ENCODE results near the gene LGMN.
"Not testable (repeated sequence)": the region's sequence is repeated elsewhere in the genome, so short reads cannot be mapped to it uniquely, and the experiment has no call there.

The LGMN gene

DNA sequence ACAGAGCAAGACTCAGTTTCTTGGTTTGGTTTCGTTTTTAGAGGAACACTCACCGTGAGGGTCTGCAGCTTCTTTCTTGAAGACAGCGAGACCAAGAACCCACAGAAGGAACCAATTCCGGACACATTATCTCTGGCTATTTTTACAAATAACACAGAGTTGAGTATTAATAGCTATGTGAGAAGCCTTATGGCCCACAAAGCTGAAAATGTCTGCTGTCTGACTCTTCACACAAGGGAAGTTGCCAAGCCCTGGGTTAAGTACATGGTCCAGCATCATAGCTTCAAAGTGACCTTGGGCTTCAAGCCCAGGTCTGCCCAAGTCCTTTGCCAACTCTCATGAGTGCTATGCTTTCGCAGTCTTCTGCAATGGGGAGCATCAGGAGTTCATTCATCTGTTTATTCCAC, 2.6 kb upstream of the LGMN start:
- no peak for DNase-seq
- WGBS: 79% methylated on average over 1 of the region's 5 CpGs

DNA sequence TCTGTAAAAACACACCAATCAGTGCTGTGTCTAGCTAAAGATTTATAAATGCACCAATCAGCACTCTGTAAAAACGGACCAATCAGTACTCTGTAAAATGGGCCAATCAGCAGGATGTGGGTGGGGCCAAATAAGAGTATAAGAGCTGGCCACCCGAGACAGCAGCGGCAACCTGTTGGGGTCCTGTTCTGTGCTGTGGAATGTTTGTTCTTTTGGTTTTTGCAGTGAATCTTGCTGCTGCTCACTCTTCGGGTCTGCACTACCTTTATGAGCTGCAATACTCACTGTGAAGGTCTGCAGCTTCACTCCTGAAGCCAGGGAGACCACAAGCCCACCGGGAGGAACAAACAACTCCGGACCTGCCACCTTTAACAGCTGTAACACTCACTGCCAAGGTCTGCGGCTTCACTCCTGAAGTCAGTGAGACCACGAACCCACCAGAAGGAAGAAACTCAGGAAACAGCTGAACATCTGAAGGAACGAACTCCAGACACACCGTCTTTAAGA, 1.8 kb upstream of the LGMN start:
- H3K9ac ChIP-seq (ENCODE audit: low read length); H3K23ac ChIP-seq (ENCODE audit: low read length in 2 of 2); H2BK5ac ChIP-seq (ENCODE audit: low read depth, low read length, poor library complexity, severe bottlenecking); H3K27ac ChIP-seq (ENCODE audit: low read length, poor library complexity, severe bottlenecking); H3K36me3 ChIP-seq (ENCODE audit: control insufficient read depth in 1 of 2, insufficient read depth in 2 of 2, low read depth in 1 of 2, low read length in 2 of 2); H3K9me3 ChIP-seq (ENCODE audit: control insufficient read depth, low read length); H3K79me1 ChIP-seq (replicated peaks; ENCODE audit: low read length, poor library complexity, severe bottlenecking); H2BK12ac ChIP-seq (ENCODE audit: low read length in 2 of 2); H3K4me1 ChIP-seq (ENCODE audit: control insufficient read depth, insufficient read depth, low read depth, low read length); H3K4me2 ChIP-seq (ENCODE audit: low read length, poor library complexity, severe bottlenecking); H3K4me3 ChIP-seq (ENCODE audit: insufficient read depth in 1 of 2, low read depth in 1 of 2, low read length in 2 of 2); H2BK120ac ChIP-seq (ENCODE audit: low read depth, low read length); H3K4ac ChIP-seq (ENCODE audit: low read depth in 1 of 2, low read length in 2 of 2); H3K14ac ChIP-seq (ENCODE audit: low read length in 2 of 2); H4K8ac ChIP-seq (ENCODE audit: low read length); H2AK5ac ChIP-seq (ENCODE audit: low read length, severe bottlenecking); H4K91ac ChIP-seq (ENCODE audit: low read length); DNase-seq; H3K18ac ChIP-seq (ENCODE audit: low read depth in 1 of 2, low read length in 2 of 2); H2AFZ ChIP-seq (ENCODE audit: low read depth, low read length); H2BK15ac ChIP-seq (ENCODE audit: low read depth, poor library complexity, severe bottlenecking): not testable (repeated sequence)
- peaks cover 10 to 14% of the 10 kb centered on the region in 2 experiments for H3K27me3 ChIP-seq (ENCODE audit: control insufficient read depth in 1 of 2, insufficient read depth in 1 of 2, low read length in 2 of 2)
- WGBS: 88% methylated on average over 10 of the region's 10 CpGs

More for the DNA sequence above, 2.6 kb upstream of the LGMN start:
- no peaks in the 10 kb centered on the region for H3K36me3 ChIP-seq (ENCODE audit: control insufficient read depth in 1 of 2, insufficient read depth in 2 of 2, low read depth in 1 of 2, low read length in 2 of 2)
- no peak overlapping the region for H3K4me2 ChIP-seq (ENCODE audit: low read length, poor library complexity, severe bottlenecking)
- peaks cover 2% of the 10 kb centered on the region for H3K79me1 ChIP-seq (replicated peaks; ENCODE audit: low read length, poor library complexity, severe bottlenecking)
- no peaks in the 10 kb centered on the region for H3K9me3 ChIP-seq (ENCODE audit: control insufficient read depth, low read length)
- no peak overlapping the region for H2BK12ac ChIP-seq (ENCODE audit: low read length in 2 of 2)
- no peak overlapping the region for H3K9ac ChIP-seq (ENCODE audit: low read length)
- no peak overlapping the region for H4K8ac ChIP-seq (ENCODE audit: low read length)
- no peak overlapping the region for H3K18ac ChIP-seq (ENCODE audit: low read depth in 1 of 2, low read length in 2 of 2)
- peak overlapping the region in 1 of 2 experiments; percentile 36 for H3K23ac ChIP-seq (ENCODE audit: low read length in 2 of 2)
- no peak overlapping the region for H2BK120ac ChIP-seq (ENCODE audit: low read depth, low read length)
- H3K4me3 ChIP-seq (ENCODE audit: insufficient read depth in 1 of 2, low read depth in 1 of 2, low read length in 2 of 2): no peak overlapping the region
- peaks cover 4% of the 10 kb centered on the region for H3K4me1 ChIP-seq (ENCODE audit: control insufficient read depth, insufficient read depth, low read depth, low read length)
- no peak overlapping the region for H3K4ac ChIP-seq (ENCODE audit: low read depth in 1 of 2, low read length in 2 of 2)
- no peak overlapping the region for H2AFZ ChIP-seq (ENCODE audit: low read depth, low read length)
- H2BK15ac ChIP-seq (ENCODE audit: low read depth, poor library complexity, severe bottlenecking): no peak overlapping the region
- H3K27me3 ChIP-seq (ENCODE audit: control insufficient read depth in 1 of 2, insufficient read depth in 1 of 2, low read length in 2 of 2): peaks cover 10 to 14% of the 10 kb centered on the region in 2 experiments
- H4K91ac ChIP-seq (ENCODE audit: low read length): no peak overlapping the region
- no peak overlapping the region for H3K27ac ChIP-seq (ENCODE audit: low read length, poor library complexity, severe bottlenecking)
- no peak overlapping the region for H3K14ac ChIP-seq (ENCODE audit: low read length in 2 of 2)
- H2BK5ac ChIP-seq (ENCODE audit: low read depth, low read length, poor library complexity, severe bottlenecking): no peak overlapping the region
- no peak overlapping the region for H2AK5ac ChIP-seq (ENCODE audit: low read length, severe bottlenecking)

DNA sequence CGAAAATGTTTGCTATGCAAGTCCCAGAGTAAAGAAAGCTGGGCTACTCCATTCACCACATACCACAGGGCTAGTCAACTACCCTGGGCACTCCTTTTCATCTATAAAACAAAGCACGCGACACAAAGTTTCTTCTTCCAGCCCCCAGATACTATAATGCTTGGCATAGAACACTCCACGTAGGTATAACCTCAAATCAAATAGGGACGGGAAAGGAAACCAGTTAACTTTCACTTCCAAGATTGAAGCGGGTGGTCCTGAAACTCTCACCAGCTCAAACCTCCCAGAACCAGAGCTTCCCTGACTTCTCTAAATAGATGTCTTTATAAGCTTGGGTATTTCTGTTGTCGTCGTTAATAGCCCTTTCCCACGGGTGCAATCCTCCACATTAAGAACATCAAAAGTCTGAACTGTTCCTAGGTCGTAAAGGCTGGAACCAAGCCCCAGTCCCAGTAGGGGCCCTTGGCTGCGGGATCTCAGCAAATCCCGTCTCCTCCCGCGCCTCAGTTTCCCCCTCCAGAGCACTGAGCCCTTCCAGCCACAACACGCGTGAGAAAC, 647 bp downstream of the LGMN start:
- DNase-seq: peak; percentile 65
- Histone ChIP-seq H2BK5ac (ENCODE audit: low read depth, low read length, poor library complexity, severe bottlenecking) (no peak overlapping the region), H2BK12ac (ENCODE audit: low read length in 2 of 2) (no peak overlapping the region), H3K36me3 (ENCODE audit: control insufficient read depth in 1 of 2, insufficient read depth in 2 of 2, low read depth in 1 of 2, low read length in 2 of 2) (no peaks in the 10 kb centered on the region), H3K23ac (ENCODE audit: low read length in 2 of 2) (no peak overlapping the region), H3K27ac (ENCODE audit: low read length, poor library complexity, severe bottlenecking) (no peak overlapping the region), H3K4ac (ENCODE audit: low read depth in 1 of 2, low read length in 2 of 2) (no peak overlapping the region), H3K27me3 (ENCODE audit: control insufficient read depth in 1 of 2, insufficient read depth in 1 of 2, low read length in 2 of 2) (peaks cover 10 to 14% of the 10 kb centered on the region in 2 experiments), H2AK5ac (ENCODE audit: low read length, severe bottlenecking) (no peak overlapping the region), H3K4me1 (ENCODE audit: control insufficient read depth, insufficient read depth, low read depth, low read length) (peaks cover 4% of the 10 kb centered on the region), H3K9me3 (ENCODE audit: control insufficient read depth, low read length) (no peaks in the 10 kb centered on the region), H3K4me2 (ENCODE audit: low read length, poor library complexity, severe bottlenecking) (peak overlapping the region; percentile 80), H3K79me1 (replicated peaks; ENCODE audit: low read length, poor library complexity, severe bottlenecking) (peaks cover 8% of the 10 kb centered on the region), H2AFZ (ENCODE audit: low read depth, low read length) (peak overlapping the region; percentile 91), H4K91ac (ENCODE audit: low read length) (no peak overlapping the region), H3K14ac (ENCODE audit: low read length in 2 of 2) (no peak overlapping the region), H4K8ac (ENCODE audit: low read length) (no peak overlapping the region), H3K18ac (ENCODE audit: low read depth in 1 of 2, low read length in 2 of 2) (peak overlapping the region; percentile 23 to 94), H2BK120ac (ENCODE audit: low read depth, low read length) (no peak overlapping the region), H3K4me3 (ENCODE audit: insufficient read depth in 1 of 2, low read depth in 1 of 2, low read length in 2 of 2) (peak overlapping the region; percentile 82 to 92), H3K9ac (ENCODE audit: low read length) (peak overlapping the region; percentile 91), H2BK15ac (ENCODE audit: low read depth, poor library complexity, severe bottlenecking) (peak overlapping the region; percentile 26)
- WGBS: 13% methylated on average over 16 of the region's 16 CpGs

DNA sequence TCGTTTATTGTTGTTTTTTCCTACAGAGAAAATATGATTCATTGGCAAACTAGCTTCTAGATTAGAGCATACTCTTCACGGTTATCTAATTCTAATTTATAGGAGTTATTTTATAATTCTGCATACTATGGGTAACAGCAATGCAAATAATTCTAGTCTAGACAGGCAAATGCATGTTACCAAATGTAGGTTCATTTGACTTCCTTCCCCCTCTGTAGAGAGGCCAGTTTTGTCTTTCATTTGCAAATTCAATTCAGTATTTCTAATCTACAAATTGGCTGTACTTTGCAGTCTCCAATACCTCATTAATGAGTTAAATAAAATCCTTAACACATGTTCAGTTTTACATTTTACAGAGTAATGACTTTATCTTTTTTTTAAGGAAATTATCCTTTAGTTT, 4.2 kb downstream of the LGMN start:
- Histone ChIP-seq H2AK5ac (ENCODE audit: low read length, severe bottlenecking) (no peak overlapping the region), H3K9ac (ENCODE audit: low read length) (no peak overlapping the region), H3K4me3 (ENCODE audit: insufficient read depth in 1 of 2, low read depth in 1 of 2, low read length in 2 of 2) (no peak overlapping the region), H2BK5ac (ENCODE audit: low read depth, low read length, poor library complexity, severe bottlenecking) (no peak overlapping the region), H3K4ac (ENCODE audit: low read depth in 1 of 2, low read length in 2 of 2) (no peak overlapping the region), H2BK120ac (ENCODE audit: low read depth, low read length) (no peak overlapping the region), H2BK12ac (ENCODE audit: low read length in 2 of 2) (no peak overlapping the region), H3K27me3 (ENCODE audit: control insufficient read depth in 1 of 2, insufficient read depth in 1 of 2, low read length in 2 of 2) (no peaks in the 10 kb centered on the region), H4K8ac (ENCODE audit: low read length) (no peak overlapping the region), H3K18ac (ENCODE audit: low read depth in 1 of 2, low read length in 2 of 2) (no peak overlapping the region), H3K79me1 (replicated peaks; ENCODE audit: low read length, poor library complexity, severe bottlenecking) (peaks cover 23% of the 10 kb centered on the region), H3K4me1 (ENCODE audit: control insufficient read depth, insufficient read depth, low read depth, low read length) (peaks cover 4% of the 10 kb centered on the region), H3K36me3 (ENCODE audit: control insufficient read depth in 1 of 2, insufficient read depth in 2 of 2, low read depth in 1 of 2, low read length in 2 of 2) (peaks cover 6 to 12% of the 10 kb centered on the region in 2 experiments), H3K27ac (ENCODE audit: low read length, poor library complexity, severe bottlenecking) (no peak overlapping the region), H2BK15ac (ENCODE audit: low read depth, poor library complexity, severe bottlenecking) (no peak overlapping the region), H2AFZ (ENCODE audit: low read depth, low read length) (no peak overlapping the region), H3K9me3 (ENCODE audit: control insufficient read depth, low read length) (no peaks in the 10 kb centered on the region), H4K91ac (ENCODE audit: low read length) (no peak overlapping the region), H3K23ac (ENCODE audit: low read length in 2 of 2) (no peak overlapping the region), H3K4me2 (ENCODE audit: low read length, poor library complexity, severe bottlenecking) (no peak overlapping the region), H3K14ac (ENCODE audit: low read length in 2 of 2) (no peak overlapping the region)
- WGBS: no CpG with 5 or more reads among the region's 2 CpGs
- DNase-seq: no peak

Data from mesenchymal stem cell (in vitro differentiated cells and primary cell).